NB4 (cell line): ENCODE measurements around the gene RPS25.

Experiments
- CTCF ChIP-seq: IDR thresholded peaks from one replicate; pipeline ENCODE4 v1.5.1; 2012; ENCODE audit warnings: low read depth, low read length
- MYC ChIP-seq: IDR thresholded peaks from 2 replicates; pipeline ENCODE4 v1.6.1; 2011; ENCODE audit warnings: low read depth, low read length
- POLR2A ChIP-seq: IDR thresholded peaks from 2 replicates; pipeline ENCODE4 v1.6.1; 2011; ENCODE audit warnings: mild to moderate bottlenecking; ENCODE audit not compliant: insufficient read length; ENCODE audit errors: extremely low read depth

- TF ChIP-seq MYC (0 out of 2 replicates have a peak, but pooled peaks have one; percentile 23), CTCF (no peak), POLR2A (peak; percentile 55)
Observed at GRCh38 chr11:119067371-119068222, 49.5 kb upstream of the RPS25 start, which contains the start of gene VPS11.
